ENCODE data around the gene SUGP1.

SUGP1 gene

GRCh38 chr19:19335408-19336158 is 15.3 kb upstream of the SUGP1 start:
- no peak overlapping the region for H3K27ac Mint-ChIP-seq (ENCODE audit: low read depth)
- no peaks in the 10 kb centered on the region for H3K27me3 Mint-ChIP-seq
- no peaks in the 10 kb centered on the region for H3K9me3 Mint-ChIP-seq
- ATAC-seq (replicated peaks; ENCODE audit: extremely low read depth, poor library complexity, severe bottlenecking) (no peak), DNase-seq (ENCODE audit: low spot score in 2 of 2) (no peak)
- H3K4me3 Mint-ChIP-seq: no peak overlapping the region
- H3K36me3 Mint-ChIP-seq (ENCODE audit: insufficient read depth): peaks cover 34% of the 10 kb centered on the region
- peaks cover 27% of the 10 kb centered on the region for H3K4me1 Mint-ChIP-seq

GRCh38 chr19:19334989-19335344 is 14.7 kb upstream of the SUGP1 start:
- no peak for DNase-seq (ENCODE audit: low spot score in 2 of 2)
- Mint-ChIP-seq H3K27me3 (no peaks in the 10 kb centered on the region), H3K4me1 (peaks cover 27% of the 10 kb centered on the region), H3K36me3 (ENCODE audit: insufficient read depth) (peaks cover 37% of the 10 kb centered on the region), H3K9me3 (no peaks in the 10 kb centered on the region), H3K4me3 (no peak overlapping the region), H3K27ac (ENCODE audit: low read depth) (no peak overlapping the region)
- no peak for ATAC-seq (replicated peaks; ENCODE audit: extremely low read depth, poor library complexity, severe bottlenecking)

- Mint-ChIP-seq H3K27ac (ENCODE audit: low read depth) (no peak overlapping the region), H3K4me3 (no peak overlapping the region), H3K4me1 (peaks cover 29% of the 10 kb centered on the region), H3K27me3 (no peaks in the 10 kb centered on the region), H3K36me3 (ENCODE audit: insufficient read depth) (peaks cover 33% of the 10 kb centered on the region), H3K9me3 (no peaks in the 10 kb centered on the region)
- ATAC-seq (replicated peaks; ENCODE audit: extremely low read depth, poor library complexity, severe bottlenecking) (no peak), DNase-seq (ENCODE audit: low spot score in 2 of 2) (no peak)
These were observed 14.0 kb upstream of the SUGP1 start for GRCh38 chr19:19334063-19334988.

- peaks cover 39% of the 10 kb centered on the region for H3K36me3 Mint-ChIP-seq (ENCODE audit: insufficient read depth)
These were observed 8.8 kb upstream of the SUGP1 start for GRCh38 chr19:19329126-19329525.

DNA sequence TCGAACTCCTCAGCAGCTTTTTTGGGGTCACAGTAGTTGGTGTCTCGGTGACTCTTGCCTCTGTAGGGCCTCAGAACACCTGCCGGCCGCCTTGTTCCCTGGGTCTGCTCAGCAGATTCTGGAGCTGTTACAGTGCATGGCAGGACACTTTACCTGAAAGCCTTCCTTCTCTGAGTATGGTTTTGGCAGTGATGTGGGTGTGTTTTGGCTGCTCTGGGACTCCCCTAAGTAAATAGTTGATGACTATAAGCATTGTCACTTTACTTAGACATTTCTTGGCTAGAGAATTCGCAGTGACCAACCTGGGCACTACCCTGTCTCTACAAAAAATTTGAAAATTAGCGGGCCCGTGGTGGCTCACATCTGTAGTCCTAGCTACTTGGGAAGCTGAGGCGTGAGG is 7.4 kb upstream of the SUGP1 start:
- Mint-ChIP-seq H3K36me3 (ENCODE audit: insufficient read depth) (peaks cover 45% of the 10 kb centered on the region), H3K27me3 (no peaks in the 10 kb centered on the region), H3K27ac (ENCODE audit: low read depth) (peak overlapping the region; percentile 29), H3K9me3 (no peaks in the 10 kb centered on the region), H3K4me1 (peaks cover 46% of the 10 kb centered on the region), H3K4me3 (no peak overlapping the region)
- no peak for DNase-seq (ENCODE audit: low spot score in 2 of 2)
- no peak for ATAC-seq (replicated peaks; ENCODE audit: extremely low read depth, poor library complexity, severe bottlenecking)

More at GRCh38 chr19:19329126-19329525, 8.8 kb upstream of the SUGP1 start:
- peaks cover 43% of the 10 kb centered on the region for H3K4me1 Mint-ChIP-seq
- peak; percentile 14 for ATAC-seq (replicated peaks; ENCODE audit: extremely low read depth, poor library complexity, severe bottlenecking)
- DNase-seq (ENCODE audit: low spot score in 2 of 2): no peak
- no peak overlapping the region for H3K27ac Mint-ChIP-seq (ENCODE audit: low read depth)
- H3K27me3 Mint-ChIP-seq: no peaks in the 10 kb centered on the region
- H3K9me3 Mint-ChIP-seq: no peaks in the 10 kb centered on the region
- H3K4me3 Mint-ChIP-seq: no peak overlapping the region

- Mint-ChIP-seq H3K9me3 (no peaks in the 10 kb centered on the region), H3K4me1 (peaks cover 45% of the 10 kb centered on the region), H3K4me3 (peak overlapping the region; percentile 31), H3K27me3 (no peaks in the 10 kb centered on the region), H3K36me3 (ENCODE audit: insufficient read depth) (peaks cover 45% of the 10 kb centered on the region), H3K27ac (ENCODE audit: low read depth) (no peak overlapping the region)
- no peak for ATAC-seq (replicated peaks; ENCODE audit: extremely low read depth, poor library complexity, severe bottlenecking)
- DNase-seq (ENCODE audit: low spot score in 2 of 2): no peak
These were observed 3.9 kb upstream of the SUGP1 start for GRCh38 chr19:19324059-19324770.

DNA sequence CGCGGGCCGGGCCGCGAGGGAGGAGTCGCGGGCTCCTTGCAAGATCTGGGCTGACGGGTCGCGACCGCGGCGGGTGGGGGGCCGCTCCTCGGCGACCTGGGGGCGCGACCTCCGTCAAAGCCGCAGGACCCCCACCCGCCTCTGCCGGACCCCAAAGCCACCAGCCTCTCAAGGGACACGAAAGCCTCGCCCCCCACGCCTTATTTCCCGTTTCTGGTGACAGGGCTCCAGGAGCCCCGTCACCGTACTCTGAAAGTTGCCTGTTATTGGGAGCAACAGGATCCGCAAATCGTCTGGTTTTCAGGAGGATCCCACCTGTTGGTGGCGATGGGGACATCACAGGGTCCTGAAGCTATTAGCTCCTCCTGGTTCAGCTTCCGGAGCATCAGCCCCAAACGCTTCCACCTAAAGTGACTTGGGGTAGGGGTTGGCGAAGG is 850 bp upstream of the SUGP1 start:
- peaks cover 34% of the 10 kb centered on the region for H3K4me1 Mint-ChIP-seq
- H3K36me3 Mint-ChIP-seq (ENCODE audit: insufficient read depth): peaks cover 33% of the 10 kb centered on the region
- no peaks in the 10 kb centered on the region for H3K9me3 Mint-ChIP-seq
- peak overlapping the region; percentile 95 for H3K27ac Mint-ChIP-seq (ENCODE audit: low read depth)
- ATAC-seq (replicated peaks; ENCODE audit: extremely low read depth, poor library complexity, severe bottlenecking) (no peak), DNase-seq (ENCODE audit: low spot score in 2 of 2) (no peak)
- H3K4me3 Mint-ChIP-seq: peak overlapping the region; percentile 93
- H3K27me3 Mint-ChIP-seq: no peaks in the 10 kb centered on the region

DNA sequence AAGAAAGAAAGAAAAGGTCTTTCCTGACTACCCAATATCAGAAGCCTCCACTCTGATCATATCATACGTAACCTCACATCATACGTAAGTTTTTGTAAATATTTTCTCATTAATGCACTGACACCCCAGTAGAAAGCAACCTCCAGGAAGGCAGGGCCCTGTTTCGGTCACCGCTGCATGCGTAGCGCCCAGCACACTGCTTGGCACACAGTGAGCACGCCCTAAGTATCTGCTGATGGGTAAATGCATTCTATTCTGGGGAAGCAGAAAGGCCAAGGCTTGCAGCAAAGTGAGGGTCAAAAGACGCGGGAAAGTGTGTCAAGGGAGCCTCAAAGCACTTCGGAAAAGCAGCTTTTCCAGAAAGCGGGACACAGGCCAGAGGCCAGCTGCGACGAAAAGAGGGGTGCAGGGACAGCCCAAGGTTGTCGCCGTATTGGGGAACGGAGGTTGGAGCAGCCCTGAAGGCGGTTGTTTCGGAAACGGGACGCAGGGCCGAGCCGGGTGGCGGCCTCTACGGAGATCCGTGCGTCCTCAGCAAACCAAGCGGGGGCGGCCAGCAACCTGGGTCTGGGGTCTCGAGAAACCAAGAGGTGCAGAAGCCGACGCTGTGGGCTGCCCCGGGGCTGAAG is 463 bp downstream of the SUGP1 start:
- Mint-ChIP-seq H3K4me3 (peak overlapping the region; percentile 93), H3K27me3 (no peaks in the 10 kb centered on the region), H3K4me1 (peaks cover 27% of the 10 kb centered on the region), H3K9me3 (no peaks in the 10 kb centered on the region), H3K27ac (ENCODE audit: low read depth) (peak overlapping the region; percentile 95), H3K36me3 (ENCODE audit: insufficient read depth) (peaks cover 32% of the 10 kb centered on the region)
- DNase-seq (ENCODE audit: low spot score in 2 of 2) (no peak), ATAC-seq (replicated peaks; ENCODE audit: extremely low read depth, poor library complexity, severe bottlenecking) (no peak)

- peaks cover 14% of the 10 kb centered on the region for H3K4me1 Mint-ChIP-seq
- DNase-seq (ENCODE audit: low spot score in 2 of 2) (no peak), ATAC-seq (replicated peaks; ENCODE audit: extremely low read depth, poor library complexity, severe bottlenecking) (no peak)
- no peak overlapping the region for H3K27ac Mint-ChIP-seq (ENCODE audit: low read depth)
- H3K9me3 Mint-ChIP-seq: no peaks in the 10 kb centered on the region
- peaks cover 39% of the 10 kb centered on the region for H3K36me3 Mint-ChIP-seq (ENCODE audit: insufficient read depth)
- no peaks in the 10 kb centered on the region for H3K27me3 Mint-ChIP-seq
- H3K4me3 Mint-ChIP-seq: no peak overlapping the region
These were observed 4.2 kb downstream of the SUGP1 start for GRCh38 chr19:19316082-19316481.

- DNase-seq (ENCODE audit: low spot score in 2 of 2) (no peak), ATAC-seq (replicated peaks; ENCODE audit: extremely low read depth, poor library complexity, severe bottlenecking) (no peak)
- H3K27me3 Mint-ChIP-seq: no peaks in the 10 kb centered on the region
- H3K36me3 Mint-ChIP-seq (ENCODE audit: insufficient read depth): peaks cover 40% of the 10 kb centered on the region
- no peak overlapping the region for H3K27ac Mint-ChIP-seq (ENCODE audit: low read depth)
- no peaks in the 10 kb centered on the region for H3K9me3 Mint-ChIP-seq
- peaks cover 14% of the 10 kb centered on the region for H3K4me1 Mint-ChIP-seq
- no peak overlapping the region for H3K4me3 Mint-ChIP-seq
These were observed 4.9 kb downstream of the SUGP1 start for GRCh38 chr19:19315444-19315843.

GRCh38 chr19:19308373-19308772 is 11.9 kb downstream of the SUGP1 start:
- Mint-ChIP-seq H3K27ac (ENCODE audit: low read depth) (no peak overlapping the region), H3K36me3 (ENCODE audit: insufficient read depth) (peaks cover 56% of the 10 kb centered on the region), H3K27me3 (no peaks in the 10 kb centered on the region)

DNA sequence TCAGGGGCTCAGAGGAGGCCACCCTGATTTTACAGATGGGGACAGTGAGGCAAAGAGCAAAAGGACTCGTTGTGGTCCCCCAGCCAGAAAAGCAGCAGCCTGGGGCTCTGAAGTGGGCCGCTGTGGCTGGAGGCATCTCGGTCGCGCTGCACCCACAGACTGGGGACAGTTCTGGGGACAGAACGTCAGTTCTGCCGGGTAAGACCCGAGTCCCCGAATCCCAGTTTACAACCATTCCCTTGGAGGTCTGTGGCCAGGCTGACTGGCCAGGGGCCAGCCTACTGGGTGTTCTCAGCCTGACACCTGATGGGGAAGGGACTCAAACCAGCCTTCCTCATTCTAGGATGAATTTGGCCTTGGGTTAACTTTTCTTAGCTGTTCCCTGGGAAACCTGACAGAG is 14.1 kb downstream of the SUGP1 start:
- Mint-ChIP-seq H3K27ac (ENCODE audit: low read depth) (no peak overlapping the region), H3K36me3 (ENCODE audit: insufficient read depth) (peaks cover 50% of the 10 kb centered on the region), H3K4me3 (no peak overlapping the region)

More at GRCh38 chr19:19308373-19308772, 11.9 kb downstream of the SUGP1 start:
- H3K4me3 Mint-ChIP-seq: no peak overlapping the region
- H3K4me1 Mint-ChIP-seq: no peaks in the 10 kb centered on the region
- H3K9me3 Mint-ChIP-seq: no peaks in the 10 kb centered on the region
- DNase-seq (ENCODE audit: low spot score in 2 of 2) (no peak), ATAC-seq (replicated peaks; ENCODE audit: extremely low read depth, poor library complexity, severe bottlenecking) (no peak)

More for the DNA sequence above, 14.1 kb downstream of the SUGP1 start:
- ATAC-seq (replicated peaks; ENCODE audit: extremely low read depth, poor library complexity, severe bottlenecking) (no peak), DNase-seq (ENCODE audit: low spot score in 2 of 2) (no peak)
- Mint-ChIP-seq H3K4me1 (no peaks in the 10 kb centered on the region), H3K9me3 (no peaks in the 10 kb centered on the region), H3K27me3 (no peaks in the 10 kb centered on the region)
